NT2/D1 (cell line): ENCODE measurements around the gene COLEC11.

Experiments used
- SUZ12 ChIP-seq: IDR thresholded peaks from 2 replicates; pipeline ENCODE4 v1.6.1; 2011; ENCODE audit not compliant: insufficient read length, insufficient read depth; ENCODE audit errors: extremely low read depth
- YY1 ChIP-seq: IDR thresholded peaks from 2 replicates; pipeline ENCODE4 v1.6.1; 2011; ENCODE audit not compliant: insufficient read length, insufficient read depth
- ZNF274 ChIP-seq: IDR thresholded peaks from 2 replicates; pipeline ENCODE4 v1.6.1; 2011; ENCODE audit warnings: mild to moderate bottlenecking, low read depth, low read length

- TF ChIP-seq YY1 (no peak), ZNF274 (no peak), SUZ12 (no peak)
Observed at GRCh38 chr2:3575534-3576262, 19.2 kb upstream of the COLEC11 start.
